OCI-LY1 (cell line): ENCODE results near the gene S100A1.

Experiments
- H2AFZ ChIP-seq: fragments of 200-600 bp; sonication (generic), shearing (Covaris generic); 2 replicates; pipeline ENCODE4 v1.6.0; 2014; ENCODE audit warnings: antibody characterized with exemption, mild to moderate bottlenecking, low read length
- H3F3A ChIP-seq: fragments of 200-600 bp; sonication (generic), shearing (Covaris generic); 2 replicates; pipeline ENCODE4 v1.6.0; 2014; ENCODE audit warnings: mild to moderate bottlenecking, antibody characterized with exemption, low read length, moderate library complexity; ENCODE audit not compliant: insufficient read depth
- H3K27ac ChIP-seq: fragments of 200-600 bp; sonication (generic); 2 replicates; pipeline ENCODE4 v1.5.1; 2014; ENCODE audit warnings: low read length, mixed run types, mild to moderate bottlenecking, low read depth; ENCODE audit not compliant: poor library complexity, severe bottlenecking
- H3K27me3 ChIP-seq: fragments of 200-600 bp; sonication (generic); 2 replicates; pipeline ENCODE4 v1.6.0; 2014; ENCODE audit warnings: antibody characterized with exemption, mild to moderate bottlenecking, low read length, moderate library complexity; ENCODE audit not compliant: insufficient read depth
- H3K36me3 ChIP-seq: fragments of 200-600 bp; sonication (generic); 2 replicates; pipeline ENCODE4 v1.6.1; 2014; ENCODE audit warnings: mild to moderate bottlenecking, antibody characterized with exemption, low read length, moderate library complexity, mixed read lengths; ENCODE audit not compliant: insufficient read depth
- H3K4me1 ChIP-seq: fragments of 200-600 bp; sonication (generic); 2 replicates; pipeline ENCODE4 v1.5.1; 2014; ENCODE audit warnings: mild to moderate bottlenecking, low read length, moderate library complexity; ENCODE audit not compliant: insufficient read depth, severe bottlenecking
- H3K4me2 ChIP-seq: fragments of 200-600 bp; sonication (generic), shearing (Covaris generic); 2 replicates; pipeline ENCODE4 v1.6.1; 2014; ENCODE audit warnings: low read length
- H3K4me3 ChIP-seq: fragments of 200-600 bp; sonication (generic); 2 replicates; pipeline ENCODE4 v1.5.1; 2014; ENCODE audit warnings: low read length, low read depth, mild to moderate bottlenecking, mixed read lengths; ENCODE audit not compliant: poor library complexity, severe bottlenecking
- H3K79me2 ChIP-seq: fragments of 200-600 bp; shearing (Covaris generic); 2 replicates; pipeline ENCODE4 v1.6.1; 2016; ENCODE audit warnings: mixed run types, low read length, mixed read lengths; ENCODE audit not compliant: insufficient read depth
- H3K9ac ChIP-seq: fragments of 200-600 bp; sonication (generic), shearing (Covaris generic); 2 replicates; pipeline ENCODE4 v1.6.1; 2014; ENCODE audit warnings: mild to moderate bottlenecking, low read length, mixed read lengths
- H3K9me2 ChIP-seq: fragments of 200-600 bp; sonication (generic), shearing (Covaris generic); 2 replicates; pipeline ENCODE4 v1.6.1; 2014; ENCODE audit warnings: low read depth, mild to moderate bottlenecking, low read length, mixed read lengths
- H3K9me3 ChIP-seq: fragments of 200-600 bp; shearing (Covaris generic); 2 replicates; pipeline ENCODE4 v1.6.1; 2014; ENCODE audit warnings: low read length, mixed read lengths
- H4K20me1 ChIP-seq: fragments of 200-600 bp; sonication (generic), shearing (Covaris generic); 2 replicates; pipeline ENCODE4 v1.6.0; 2016; ENCODE audit warnings: mild to moderate bottlenecking, low read length; ENCODE audit not compliant: insufficient read depth
- CTCF ChIP-seq: fragments of 200-600 bp; sonication (generic), shearing (Covaris generic); IDR thresholded peaks from 2 replicates; pipeline ENCODE4 v1.5.1; 2017; ENCODE audit warnings: mild to moderate bottlenecking, antibody characterized with exemption, low read length, moderate library complexity, mixed read lengths
- EZH2 ChIP-seq: fragments of 200-600 bp; sonication (generic), shearing (Covaris generic); IDR thresholded peaks from 2 replicates; pipeline ENCODE4 v1.8.0; 2017; ENCODE audit warnings: borderline replicate concordance, mixed run types, mild to moderate bottlenecking, antibody characterized with exemption, low read length, moderate library complexity, mixed read lengths

Gene S100A1

GRCh38 chr1:153635872-153636271 is 7.6 kb downstream of the S100A1 start:
- Histone ChIP-seq H3K4me2 (peak overlapping the region; percentile 65), H3F3A (no peaks in the 10 kb centered on the region), H3K4me1 (peaks cover 17% of the 10 kb centered on the region), H3K9me2 (no peaks in the 10 kb centered on the region), H4K20me1 (no peaks in the 10 kb centered on the region), H3K9ac (peak overlapping the region; percentile 96; the same call in 1 of the 2 replicates), H3K27me3 (no peaks in the 10 kb centered on the region), H3K79me2 (peaks cover 6% of the 10 kb centered on the region; the same call in 1 of the 2 replicates), H3K36me3 (peaks cover 54% of the 10 kb centered on the region), H3K27ac (peak overlapping the region; percentile 99), H3K9me3 (no peaks in the 10 kb centered on the region), H2AFZ (no peak overlapping the region), H3K4me3 (peak overlapping the region; percentile 81)
- no peak for TF ChIP-seq EZH2
- no peak for TF ChIP-seq CTCF

GRCh38 chr1:153636312-153636711 is 8.1 kb downstream of the S100A1 start:
- H3K27ac ChIP-seq: peak overlapping the region; percentile 99

GRCh38 chr1:153638261-153638660 is 10.0 kb downstream of the S100A1 start:
- no peaks in the 10 kb centered on the region for H3F3A ChIP-seq
- H3K79me2 ChIP-seq: peaks cover 6% of the 10 kb centered on the region; the same call in 1 of the 2 replicates

More at GRCh38 chr1:153636312-153636711, 8.1 kb downstream of the S100A1 start:
- Histone ChIP-seq H3K4me2 (peak overlapping the region; percentile 65; the same call in 1 of the 2 replicates), H3K9me2 (no peaks in the 10 kb centered on the region), H3K9ac (no peak overlapping the region; the same call in 1 of the 2 replicates), H4K20me1 (no peaks in the 10 kb centered on the region), H2AFZ (no peak overlapping the region), H3K27me3 (no peaks in the 10 kb centered on the region), H3K36me3 (peaks cover 59% of the 10 kb centered on the region), H3K4me1 (peaks cover 17% of the 10 kb centered on the region), H3K79me2 (peaks cover 6% of the 10 kb centered on the region; the same call in 1 of the 2 replicates), H3K4me3 (peak overlapping the region; percentile 81), H3F3A (no peaks in the 10 kb centered on the region), H3K9me3 (no peaks in the 10 kb centered on the region)
- no peak for TF ChIP-seq CTCF
- no peak for TF ChIP-seq EZH2

More at GRCh38 chr1:153638261-153638660, 10.0 kb downstream of the S100A1 start:
- Histone ChIP-seq H3K9ac (no peak overlapping the region), H2AFZ (no peak overlapping the region), H3K4me3 (no peak overlapping the region), H3K27ac (no peak overlapping the region), H3K4me2 (no peak overlapping the region), H3K9me2 (no peaks in the 10 kb centered on the region), H3K27me3 (no peaks in the 10 kb centered on the region), H3K9me3 (no peaks in the 10 kb centered on the region), H4K20me1 (no peaks in the 10 kb centered on the region), H3K36me3 (peaks cover 75% of the 10 kb centered on the region), H3K4me1 (peaks cover 14% of the 10 kb centered on the region)
- no peak for TF ChIP-seq CTCF
- no peak for TF ChIP-seq EZH2
